ENCODE data around the gene PUSL1.

GRCh38 chr1:1294250-1294890, 14.0 kb upstream of the PUSL1 start:
- no peak for TF ChIP-seq NFATC3 (CRISPR knock-in tag; IDR thresholded peaks at IDR 0.05)
- TF ChIP-seq, protein P1, sequence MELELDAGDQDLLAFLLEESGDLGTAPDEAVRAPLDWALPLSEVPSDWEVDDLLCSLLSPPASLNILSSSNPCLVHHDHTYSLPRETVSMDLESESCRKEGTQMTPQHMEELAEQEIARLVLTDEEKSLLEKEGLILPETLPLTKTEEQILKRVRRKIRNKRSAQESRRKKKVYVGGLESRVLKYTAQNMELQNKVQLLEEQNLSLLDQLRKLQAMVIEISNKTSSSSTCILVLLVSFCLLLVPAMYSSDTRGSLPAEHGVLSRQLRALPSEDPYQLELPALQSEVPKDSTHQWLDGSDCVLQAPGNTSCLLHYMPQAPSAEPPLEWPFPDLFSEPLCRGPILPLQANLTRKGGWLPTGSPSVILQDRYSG (CRISPR knock-in tag; IDR thresholded peaks at IDR 0.05): no peak
- TF ChIP-seq EP300 (IDR thresholded peaks at IDR 0.05; ENCODE audit: low read depth in 2 of 2, low read length in 2 of 2): no peak
- TF ChIP-seq EP300 (CRISPR knock-in tag; IDR thresholded peaks at IDR 0.05; ENCODE audit: borderline replicate concordance): no peak
- TF ChIP-seq ZNF468 (CRISPR knock-in tag; IDR thresholded peaks at IDR 0.05): no peak
- TF ChIP-seq ATF1 (CRISPR knock-in tag; IDR thresholded peaks at IDR 0.05): no peak
- TF ChIP-seq, protein P2, sequence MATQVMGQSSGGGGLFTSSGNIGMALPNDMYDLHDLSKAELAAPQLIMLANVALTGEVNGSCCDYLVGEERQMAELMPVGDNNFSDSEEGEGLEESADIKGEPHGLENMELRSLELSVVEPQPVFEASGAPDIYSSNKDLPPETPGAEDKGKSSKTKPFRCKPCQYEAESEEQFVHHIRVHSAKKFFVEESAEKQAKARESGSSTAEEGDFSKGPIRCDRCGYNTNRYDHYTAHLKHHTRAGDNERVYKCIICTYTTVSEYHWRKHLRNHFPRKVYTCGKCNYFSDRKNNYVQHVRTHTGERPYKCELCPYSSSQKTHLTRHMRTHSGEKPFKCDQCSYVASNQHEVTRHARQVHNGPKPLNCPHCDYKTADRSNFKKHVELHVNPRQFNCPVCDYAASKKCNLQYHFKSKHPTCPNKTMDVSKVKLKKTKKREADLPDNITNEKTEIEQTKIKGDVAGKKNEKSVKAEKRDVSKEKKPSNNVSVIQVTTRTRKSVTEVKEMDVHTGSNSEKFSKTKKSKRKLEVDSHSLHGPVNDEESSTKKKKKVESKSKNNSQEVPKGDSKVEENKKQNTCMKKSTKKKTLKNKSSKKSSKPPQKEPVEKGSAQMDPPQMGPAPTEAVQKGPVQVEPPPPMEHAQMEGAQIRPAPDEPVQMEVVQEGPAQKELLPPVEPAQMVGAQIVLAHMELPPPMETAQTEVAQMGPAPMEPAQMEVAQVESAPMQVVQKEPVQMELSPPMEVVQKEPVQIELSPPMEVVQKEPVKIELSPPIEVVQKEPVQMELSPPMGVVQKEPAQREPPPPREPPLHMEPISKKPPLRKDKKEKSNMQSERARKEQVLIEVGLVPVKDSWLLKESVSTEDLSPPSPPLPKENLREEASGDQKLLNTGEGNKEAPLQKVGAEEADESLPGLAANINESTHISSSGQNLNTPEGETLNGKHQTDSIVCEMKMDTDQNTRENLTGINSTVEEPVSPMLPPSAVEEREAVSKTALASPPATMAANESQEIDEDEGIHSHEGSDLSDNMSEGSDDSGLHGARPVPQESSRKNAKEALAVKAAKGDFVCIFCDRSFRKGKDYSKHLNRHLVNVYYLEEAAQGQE (IDR thresholded peaks at IDR 0.05; ENCODE audit: borderline replicate concordance in 1 of 2, low read depth in 1 of 2, low read length in 2 of 2): no peak
- no peak for TF ChIP-seq ZBTB20 (CRISPR knock-in tag; IDR thresholded peaks at IDR 0.05; ENCODE audit: borderline replicate concordance, low read depth)
- no peak for TF ChIP-seq HOXA7 (CRISPR knock-in tag; IDR thresholded peaks at IDR 0.05)
- no peak for TF ChIP-seq HMGA1 (CRISPR knock-in tag; conservative IDR thresholded peaks at IDR 0.05)
- no peak for TF ChIP-seq IRF9 (CRISPR knock-in tag; IDR thresholded peaks at IDR 0.05; ENCODE audit: borderline replicate concordance)

Measured in HepG2 (cell line).